HEK293 (cell line): ENCODE measurements around the gene MTMR12.
A peak's percentile ranks its signal among the peaks of the same experiment; 100 is the strongest.

Source experiments
- CTCF ChIA-PET: fragments of 350-600 bp; formaldehyde crosslinking; extraction: SDS; loops from one replicate; lab custom pipeline; 2021; ENCODE audit warnings: antibody characterized with exemption; lab: Yijun Ruan, JAX
- POLR2A ChIA-PET: fragments of 300-600 bp; formaldehyde crosslinking; extraction: SDS; loops from one replicate; lab custom pipeline; 2020; ENCODE audit warnings: antibody characterized with exemption, inconsistent platforms; lab: Yijun Ruan, JAX
- H3K27ac ChIP-seq: fragments of 200-500 bp; sonication (Bioruptor generic); 2 replicates; pipeline ENCODE4 v1.5.1; 2014; ENCODE audit warnings: low read depth, low read length, control low read depth, inconsistent platforms; ENCODE audit errors: extremely low read depth
- H3K36me3 ChIP-seq, 2 experiments: fragments of 200-500 bp in 1 of 2; sonication (Bioruptor generic) in 1 of 2; 1 replicate in 1 of 2; 2 replicates in 1 of 2; pipeline ENCODE4 v1.5.1; 2014 to 2017; ENCODE audit warnings: inconsistent platforms in 2 of 2, low read length in 2 of 2; ENCODE audit not compliant: control insufficient read depth in 2 of 2, insufficient read depth in 1 of 2
- H3K4me1 ChIP-seq: fragments of 200-500 bp; sonication (Bioruptor generic); 2 replicates; pipeline ENCODE4 v1.5.1; 2014; ENCODE audit warnings: mild to moderate bottlenecking, low read length, inconsistent platforms; ENCODE audit not compliant: control insufficient read depth, insufficient read depth
- H3K4me3 ChIP-seq: 2 replicates; pipeline ENCODE4 v1.5.1; 2011; ENCODE audit warnings: low read depth, mild to moderate bottlenecking, control low read depth, low read length, moderate library complexity
- H3K9me3 ChIP-seq: fragments of 200-500 bp; sonication (Bioruptor generic); 2 replicates; pipeline ENCODE4 v1.5.1; 2014; ENCODE audit warnings: low read depth, low read length, inconsistent platforms; ENCODE audit not compliant: control insufficient read depth, insufficient read depth
- AEBP2 ChIP-seq: fragments of 450-650 bp; formaldehyde crosslinking; IDR thresholded peaks from 2 replicates; pipeline ENCODE4 v1.5.1; 2016; ENCODE audit warnings: missing biosample characterization, missing genetic modification characterization, borderline replicate concordance
- EGR2 ChIP-seq: fragments of 450-650 bp; formaldehyde crosslinking; IDR thresholded peaks from 2 replicates; pipeline ENCODE4 v1.5.1; 2016; ENCODE audit warnings: low read depth, missing biosample characterization, missing genetic modification characterization
- GFI1B ChIP-seq: fragments of 450-650 bp; formaldehyde crosslinking; IDR thresholded peaks from 2 replicates; pipeline ENCODE4 v1.5.1; 2016; ENCODE audit warnings: missing biosample characterization, missing genetic modification characterization
- PRDM1 ChIP-seq: fragments of 450-650 bp; formaldehyde crosslinking; IDR thresholded peaks from 2 replicates; pipeline ENCODE4; 2016; ENCODE audit warnings: missing biosample characterization, missing genetic modification characterization
- REPIN1 ChIP-seq: fragments of 450-650 bp; formaldehyde crosslinking; IDR thresholded peaks from 2 replicates; pipeline ENCODE4 v1.5.1; 2017; ENCODE audit warnings: missing biosample characterization, missing genetic modification characterization, low read depth
- SP2 ChIP-seq: fragments of 450-650 bp; formaldehyde crosslinking; IDR thresholded peaks from 2 replicates; pipeline ENCODE4 v1.5.1; 2016; ENCODE audit warnings: missing biosample characterization, missing genetic modification characterization
- ZBTB17 ChIP-seq: fragments of 450-650 bp; formaldehyde crosslinking; IDR thresholded peaks from 2 replicates; pipeline ENCODE4 v1.5.1; 2016; ENCODE audit warnings: missing biosample characterization, missing genetic modification characterization
- ZBTB7A ChIP-seq: fragments of 450-650 bp; formaldehyde crosslinking; IDR thresholded peaks from 2 replicates; pipeline ENCODE4 v1.5.1; 2016; ENCODE audit warnings: low read depth, missing biosample characterization, missing genetic modification characterization
- ZFHX2 ChIP-seq: fragments of 450-650 bp; formaldehyde crosslinking; conservative IDR thresholded peaks from 2 replicates; pipeline ENCODE4 v1.5.1; 2016; ENCODE audit warnings: missing biosample characterization, missing genetic modification characterization
- ZNF10 ChIP-seq: fragments of 450-650 bp; formaldehyde crosslinking; IDR thresholded peaks from 2 replicates; pipeline ENCODE4 v1.5.1; 2017; ENCODE audit warnings: missing biosample characterization, missing genetic modification characterization
- ZNF16 ChIP-seq: fragments of 450-650 bp; formaldehyde crosslinking; IDR thresholded peaks from 2 replicates; pipeline ENCODE4 v1.5.1; 2016; ENCODE audit warnings: low read depth, missing biosample characterization, missing genetic modification characterization
- ZNF362 ChIP-seq: fragments of 450-650 bp; formaldehyde crosslinking; IDR thresholded peaks from 2 replicates; pipeline ENCODE4 v1.5.1; 2016; ENCODE audit warnings: missing biosample characterization, missing genetic modification characterization
- ZNF366 ChIP-seq: fragments of 450-650 bp; formaldehyde crosslinking; conservative IDR thresholded peaks from 2 replicates; pipeline ENCODE4 v1.5.1; 2016; ENCODE audit warnings: missing biosample characterization, missing genetic modification characterization
- ZNF423 ChIP-seq: fragments of 450-650 bp; formaldehyde crosslinking; IDR thresholded peaks from 2 replicates; pipeline ENCODE4 v1.5.1; 2016; ENCODE audit warnings: missing biosample characterization, missing genetic modification characterization
- ZNF521 ChIP-seq: fragments of 450-650 bp; formaldehyde crosslinking; IDR thresholded peaks from 2 replicates; pipeline ENCODE4 v1.5.1; 2017; ENCODE audit warnings: missing biosample characterization, mild to moderate bottlenecking, missing genetic modification characterization
- ZNF529 ChIP-seq: fragments of 450-650 bp; formaldehyde crosslinking; IDR thresholded peaks from 2 replicates; pipeline ENCODE4 v1.5.1; 2017; ENCODE audit warnings: missing genetic modification characterization, missing biosample characterization; ENCODE audit not compliant: insufficient replicate concordance
- ZNF692 ChIP-seq: fragments of 450-650 bp; formaldehyde crosslinking; IDR thresholded peaks from 2 replicates; pipeline ENCODE4 v1.5.1; 2016; ENCODE audit warnings: missing biosample characterization, missing genetic modification characterization
- ZSCAN30 ChIP-seq: fragments of 450-650 bp; IDR thresholded peaks from 2 replicates; pipeline ENCODE4 v1.5.1; 2018; ENCODE audit warnings: missing biosample characterization, mild to moderate bottlenecking, missing genetic modification characterization, moderate library complexity
- TF ChIP-seq, protein P1 (sequence below): fragments of 450-650 bp; formaldehyde crosslinking; IDR thresholded peaks from 2 replicates; pipeline ENCODE4 v1.5.1; 2017; ENCODE audit warnings: missing biosample characterization, missing genetic modification characterization

The MTMR12 gene

DNA sequence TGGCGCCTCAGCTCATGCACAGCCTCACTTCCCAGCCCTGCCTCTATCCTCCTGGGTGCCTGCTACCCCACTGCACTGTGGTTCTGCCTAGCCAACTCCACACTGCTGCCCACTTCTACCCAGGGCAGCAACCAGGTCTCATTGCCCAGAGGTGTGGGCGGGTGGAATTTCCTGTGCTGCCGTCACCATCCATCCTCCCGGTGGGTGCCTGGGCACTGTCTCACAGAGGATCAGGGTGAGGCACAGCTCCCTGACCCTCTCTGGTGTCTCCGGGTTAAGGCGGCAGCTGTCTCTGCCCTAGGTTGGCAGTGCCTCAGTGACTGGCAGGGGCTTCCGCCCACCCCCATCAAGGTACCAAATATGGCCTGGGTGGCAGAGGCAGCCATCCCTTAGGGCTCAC is 4.3 kb upstream of the MTMR12 start:
- Histone ChIP-seq H3K36me3 (no peaks in the 10 kb centered on the region), H3K4me3 (no peak overlapping the region), H3K9me3 (no peaks in the 10 kb centered on the region), H3K4me1 (no peaks in the 10 kb centered on the region), H3K27ac (no peak overlapping the region)
- ChIA-PET POLR2A (no interaction called here), CTCF (interaction anchor here (0.7 to 0.8 kb wide), 2 partner anchors 13 to 85 kb away, joined by 3 to 4 read pairs; no protein-coding TSS in a partner anchor)
- TF ChIP-seq ZNF10 (tag by site-specific recombination) (no peak), ZFHX2 (tag by site-specific recombination) (peak; percentile 48)

DNA sequence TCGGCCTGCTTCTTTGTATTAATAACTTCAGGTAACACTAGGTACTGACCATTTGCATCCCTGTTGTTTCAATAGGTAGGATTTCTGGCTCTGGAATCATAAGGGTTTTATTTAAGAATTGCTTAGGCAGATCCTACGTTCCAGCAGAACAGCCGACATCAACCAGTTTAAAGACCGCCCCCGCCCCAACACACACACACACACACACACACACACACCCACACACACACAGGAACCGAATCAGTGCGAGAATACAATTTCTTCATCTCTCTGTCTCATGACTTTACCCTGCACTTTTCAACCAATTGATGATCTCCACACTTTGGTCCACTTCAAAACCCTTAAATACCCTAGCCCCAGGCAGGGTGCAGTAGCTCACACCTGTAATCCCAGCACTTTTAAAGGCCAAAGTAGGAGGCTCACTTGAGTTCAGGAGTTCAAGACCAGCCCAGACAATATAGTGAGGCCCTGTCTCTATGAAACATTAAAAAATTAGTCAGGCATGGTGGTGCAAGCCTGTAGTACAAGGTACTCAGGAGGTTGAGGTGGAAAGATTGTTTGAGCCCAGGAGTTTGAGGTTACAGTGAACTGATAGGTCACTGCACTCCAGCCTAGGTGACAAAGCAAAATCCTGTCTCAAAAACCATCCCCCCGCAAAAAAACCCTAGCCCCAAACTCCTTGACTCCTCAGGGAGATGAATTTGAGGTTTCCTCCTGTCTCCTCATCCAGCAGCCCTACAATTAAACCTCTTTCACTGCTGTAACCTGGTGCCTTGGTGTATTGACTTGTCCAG is 2.7 kb upstream of the MTMR12 start:
- Histone ChIP-seq H3K4me3 (no peak overlapping the region), H3K27ac (no peak overlapping the region), H3K4me1 (peaks cover 8% of the 10 kb centered on the region; the same call in 1 of the 2 replicates), H3K9me3 (no peaks in the 10 kb centered on the region), H3K36me3 (no peaks in the 10 kb centered on the region)
- CTCF ChIA-PET: no interaction called here
- TF ChIP-seq ZBTB7A (tag by site-specific recombination): no peak
- peak; percentile 98 for TF ChIP-seq EGR2
- TF ChIP-seq ZNF529: no peak
- TF ChIP-seq ZFHX2 (tag by site-specific recombination): peak; percentile 96
- TF ChIP-seq ZSCAN30 (tag by site-specific recombination): no peak
- TF ChIP-seq, protein P1, sequence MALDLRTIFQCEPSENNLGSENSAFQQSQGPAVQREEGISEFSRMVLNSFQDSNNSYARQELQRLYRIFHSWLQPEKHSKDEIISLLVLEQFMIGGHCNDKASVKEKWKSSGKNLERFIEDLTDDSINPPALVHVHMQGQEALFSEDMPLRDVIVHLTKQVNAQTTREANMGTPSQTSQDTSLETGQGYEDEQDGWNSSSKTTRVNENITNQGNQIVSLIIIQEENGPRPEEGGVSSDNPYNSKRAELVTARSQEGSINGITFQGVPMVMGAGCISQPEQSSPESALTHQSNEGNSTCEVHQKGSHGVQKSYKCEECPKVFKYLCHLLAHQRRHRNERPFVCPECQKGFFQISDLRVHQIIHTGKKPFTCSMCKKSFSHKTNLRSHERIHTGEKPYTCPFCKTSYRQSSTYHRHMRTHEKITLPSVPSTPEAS (tag by site-specific recombination): peak; percentile 62; the same call in 1 of the 2 replicates
- TF ChIP-seq ZNF16 (tag by site-specific recombination): no peak
- TF ChIP-seq GFI1B (tag by site-specific recombination): 0 out of 2 replicates have a peak, but pooled peaks have one; percentile 41
- POLR2A ChIA-PET: no interaction called here

GRCh38 chr5:32314658-32315057 is 1.9 kb upstream of the MTMR12 start:
- TF ChIP-seq ZNF366 (tag by site-specific recombination) (no peak), PRDM1 (tag by site-specific recombination) (no peak), ZNF521 (no peak), ZNF362 (tag by site-specific recombination) (no peak), ZNF692 (tag by site-specific recombination) (no peak), ZBTB17 (tag by site-specific recombination) (no peak), AEBP2 (tag by site-specific recombination) (no peak), SP2 (tag by site-specific recombination) (no peak), ZNF423 (tag by site-specific recombination) (no peak), REPIN1 (tag by site-specific recombination) (no peak)
- Histone ChIP-seq H3K36me3 (no peaks in the 10 kb centered on the region), H3K4me3 (no peak overlapping the region), H3K4me1 (peaks cover 8% of the 10 kb centered on the region; the same call in 1 of the 2 replicates), H3K9me3 (no peaks in the 10 kb centered on the region), H3K27ac (no peak overlapping the region)
- CTCF ChIA-PET: interaction anchor here (0.8 to 1.3 kb wide), 2 partner anchors 9 to 39 kb away, joined by 3 to 5 read pairs; no protein-coding TSS in a partner anchor
- POLR2A ChIA-PET: no interaction called here
